K562 (cell line): ENCODE results near the gene LYRM7. TPM values are rescaled to one million over a fixed set of nuclear protein-coding genes. Genes with fewer than 3 reads are reported as not detected.

Source experiments
- ATAC-seq: fragments of 200-7000 bp; cut with Tn5 transposase; 3 replicates; pipeline ENCODE4 v1.9.1; 2020; ENCODE audit warnings: moderate library complexity
- BruUV-seq: library from RNA; stranded (reverse); fragments of 400-500 nt; replicated peaks from 2 replicates; lab custom pipeline; 2021; lab: Mats Ljungman, UMichigan
- CTCF ChIA-PET: fragments of 300-600 bp; formaldehyde crosslinking; extraction: SDS; loops from one replicate; lab custom pipeline; 2021; ENCODE audit warnings: low intra/inter-chr PET ratio; lab: Yijun Ruan, JAX
- POLR2A ChIA-PET: fragments of 300-600, 350-650 bp; sonication (Branson Sonifier 250); formaldehyde crosslinking; extraction: SDS; loops from one replicate; lab custom pipeline; 2021; ENCODE audit warnings: antibody characterized with exemption, inconsistent platforms; lab: Yijun Ruan, JAX
- DNase-seq, 4 experiments: peaks; one replicate each; pipeline versions ENCODE4 v3.0.0 to v3.0.0-alpha.2; 2011 to 2018; ENCODE audit warnings: low spot score in 3 of 4, mixed read lengths in 3 of 4; ENCODE audit errors: extremely low read depth in 1 of 4
- FAIRE-seq: peaks from 2 replicates; lab custom pipeline; 2011; peaks lifted over from hg19 to GRCh38; lab: Jason Lieb, UNC
- H2AFZ ChIP-seq: 2 replicates; pipeline ENCODE4 v1.6.0; 2011; ENCODE audit warnings: low read depth, low read length, control low read depth, inconsistent platforms
- H3K27ac ChIP-seq: fragments of 200-600 bp; 3 replicates; pipeline ENCODE4 v1.8.0; 2011; ENCODE audit warnings: low read depth, mild to moderate bottlenecking, control low read depth, inconsistent platforms, low read length, moderate library complexity, mixed read lengths; ENCODE audit errors: extremely low read depth
- H3K27me3 ChIP-seq, 2 experiments: fragments of 300-600 bp in 1 of 2; 2 replicates in 1 of 2; 3 replicates in 1 of 2; pipeline versions ENCODE4 v1.6.0 to v1.8.0; 2011; ENCODE audit warnings: inconsistent platforms in 2 of 2, low read length in 2 of 2, mild to moderate bottlenecking in 1 of 2, mixed read lengths in 1 of 2, moderate library complexity in 1 of 2; ENCODE audit not compliant: control insufficient read depth in 2 of 2, insufficient read depth in 2 of 2
- H3K36me3 ChIP-seq: fragments of 300-600 bp; 3 replicates; pipeline ENCODE4 v1.8.0; 2011; ENCODE audit warnings: mild to moderate bottlenecking, low read length, inconsistent platforms; ENCODE audit not compliant: control insufficient read depth, insufficient read depth
- H3K4me1 ChIP-seq, 2 experiments: fragments of 200-600 bp in 1 of 2; replicated peaks in 1 of 2; 2 replicates in 1 of 2; 3 replicates in 1 of 2; pipeline versions ENCODE4 v1.5.1 to v1.8.0; 2011; ENCODE audit warnings: inconsistent platforms in 2 of 2, low read length in 2 of 2, mild to moderate bottlenecking in 1 of 2, mixed read lengths in 1 of 2, moderate library complexity in 1 of 2; ENCODE audit not compliant: control insufficient read depth in 2 of 2, insufficient read depth in 2 of 2
- H3K4me2 ChIP-seq: 2 replicates; pipeline ENCODE4 v1.6.1; 2011; ENCODE audit warnings: low read length, control low read depth, inconsistent platforms, mixed read lengths; ENCODE audit not compliant: insufficient read depth
- H3K4me3 ChIP-seq: fragments of 200-600 bp; sonication (generic), shearing (Covaris generic); 2 replicates; pipeline ENCODE4 v1.5.1; 2016; ENCODE audit warnings: control low read depth, inconsistent platforms
- H3K79me2 ChIP-seq: fragments of 200-600 bp; 3 replicates; pipeline ENCODE4 v1.8.0; 2011; ENCODE audit warnings: low read length, inconsistent platforms; ENCODE audit not compliant: control insufficient read depth, insufficient read depth
- H3K9ac ChIP-seq, 2 experiments: 2 replicates each; pipeline versions ENCODE4 v1.6.0 to v1.6.1; 2011; ENCODE audit warnings: low read depth in 2 of 2, low read length in 2 of 2, control low read depth in 1 of 2, inconsistent platforms in 1 of 2, mild to moderate bottlenecking in 1 of 2, mixed read lengths in 1 of 2; ENCODE audit not compliant: insufficient read depth in 1 of 2
- H3K9me1 ChIP-seq: one replicate; pipeline ENCODE4 v1.6.0; 2011; ENCODE audit warnings: inconsistent platforms, mild to moderate bottlenecking, low read length, moderate library complexity; ENCODE audit not compliant: control insufficient read depth, insufficient read depth
- H3K9me3 ChIP-seq: replicated peaks from 2 replicates; pipeline ENCODE4 v1.5.1; 2011; ENCODE audit warnings: low read depth, low read length, inconsistent platforms; ENCODE audit not compliant: control insufficient read depth, insufficient read depth
- H4K20me1 ChIP-seq: replicated peaks from 2 replicates; pipeline ENCODE4 v1.6.1; 2011; ENCODE audit warnings: low read length, inconsistent platforms, mixed read lengths; ENCODE audit not compliant: control insufficient read depth, insufficient read depth
- DMBX1 ChIP-seq: fragments of 250-450 bp; sonication (Bioruptor Pico); IDR thresholded peaks from 2 replicates; pipeline ENCODE4 v1.8.0; 2022; ENCODE audit warnings: inconsistent platforms, mild to moderate bottlenecking, moderate library complexity, borderline replicate concordance
- EP300 ChIP-seq: IDR thresholded peaks from 2 replicates; pipeline ENCODE4 v1.6.1; 2012; ENCODE audit warnings: low read length, improper control_type of control experiment
- ETV5 ChIP-seq: sonication (generic); formaldehyde crosslinking; IDR thresholded peaks from 2 replicates; pipeline ENCODE4 v1.4.0; 2020; ENCODE audit warnings: low read depth, mild to moderate bottlenecking, missing genetic modification reagents
- FOXO4 ChIP-seq: fragments of 450-650 bp; formaldehyde crosslinking; IDR thresholded peaks from 2 replicates; pipeline ENCODE4 v1.4.0; 2020; ENCODE audit warnings: mild to moderate bottlenecking, moderate library complexity
- GATA2 ChIP-seq: sonication (generic); formaldehyde crosslinking; IDR thresholded peaks from 2 replicates; pipeline ENCODE4 v1.4.0; 2020; ENCODE audit warnings: mild to moderate bottlenecking, missing genetic modification reagents
- HDAC8 ChIP-seq: fragments of 450-650 bp; IDR thresholded peaks from 2 replicates; pipeline ENCODE4 v1.6.1; 2016; ENCODE audit warnings: mild to moderate bottlenecking, missing genetic modification characterization, moderate library complexity, missing compliant biosample characterization
- HSF4 ChIP-seq: fragments of 250-450 bp; sonication (Bioruptor Pico); IDR thresholded peaks from 2 replicates; pipeline ENCODE4 v2.1.2; 2022; ENCODE audit warnings: mild to moderate bottlenecking, moderate library complexity, borderline replicate concordance
- MAZ ChIP-seq, 2 experiments: fragments of 450-650 bp in 1 of 2; sonication (generic) in 1 of 2; formaldehyde crosslinking; IDR thresholded peaks in 1 of 2; conservative IDR thresholded peaks in 1 of 2; 2 replicates each; pipeline versions ENCODE4 v1.4.0 to v1.5.0; 2020; ENCODE audit warnings: mild to moderate bottlenecking in 1 of 2, missing genetic modification reagents in 1 of 2
- NFE2L1 ChIP-seq: fragments of 450-650 bp; IDR thresholded peaks from 2 replicates; pipeline ENCODE4 v1.6.1; 2016; ENCODE audit warnings: missing genetic modification characterization, low read depth, mild to moderate bottlenecking, missing compliant biosample characterization, moderate library complexity, borderline replicate concordance
- NFIX ChIP-seq: fragments of 250-450 bp; sonication (Bioruptor Pico); IDR thresholded peaks from 2 replicates; pipeline ENCODE4 v1.4.0; 2020; ENCODE audit warnings: low read depth, mild to moderate bottlenecking, moderate library complexity
- NONO ChIP-seq, 2 experiments: fragments of 200-400 bp in 1 of 2; fragments of 450-650 bp in 1 of 2; formaldehyde crosslinking in 1 of 2; IDR thresholded peaks; 2 replicates each; pipeline ENCODE4 v1.6.1; 2017; ENCODE audit warnings: low read depth in 2 of 2, mild to moderate bottlenecking in 2 of 2, moderate library complexity in 2 of 2, low read length in 1 of 2
- RBM15 ChIP-seq: fragments of 200-400 bp; formaldehyde crosslinking; IDR thresholded peaks from 2 replicates; pipeline ENCODE4 v1.6.1; 2018; ENCODE audit warnings: mild to moderate bottlenecking, low read length, moderate library complexity; ENCODE audit not compliant: insufficient read depth
- RBM25 ChIP-seq: fragments of 200-400 bp; formaldehyde crosslinking; IDR thresholded peaks from 2 replicates; pipeline ENCODE4 v1.6.1; 2018; ENCODE audit warnings: low read length, low read depth, moderate library complexity; ENCODE audit not compliant: severe bottlenecking
- SIRT6 ChIP-seq: IDR thresholded peaks from one replicate; pipeline ENCODE4 v1.6.1; 2012; ENCODE audit warnings: low read depth, mild to moderate bottlenecking, control low read depth, inconsistent platforms, low read length, moderate library complexity
- SREBF2 ChIP-seq: sonication (generic); formaldehyde crosslinking; IDR thresholded peaks from 2 replicates; pipeline ENCODE4 v1.4.0; 2020; ENCODE audit warnings: mild to moderate bottlenecking, missing genetic modification reagents
- ZBTB2 ChIP-seq: fragments of 450-650 bp; IDR thresholded peaks from 2 replicates; pipeline ENCODE4 v1.6.1; 2016; ENCODE audit warnings: antibody characterized with exemption
- ZNF79 ChIP-seq: fragments of 250-450 bp; sonication (Bioruptor Pico); IDR thresholded peaks from 2 replicates; pipeline ENCODE4 v1.4.0; 2020; ENCODE audit warnings: low read depth, mild to moderate bottlenecking, moderate library complexity
- in situ Hi-C: fragments of 300-500 bp; cut with MboI; formaldehyde crosslinking; loops from 4 replicates; pipeline ENCODE4 v1.15.0; 2018; ENCODE audit warnings: inconsistent platforms, mixed read lengths
- intact Hi-C: fragments of 100-400 bp; cut with micrococcal nuclease; formaldehyde crosslinking; loops from 2 replicates; pipeline ENCODE4 v1.14.2; 2022
- polyA plus RNA-seq, 8 experiments: library from polyadenylated mRNA; depleted of rRNA in 4 of 8; stranded (reverse) in 5 of 8; unstranded in 3 of 8; fragments of >200 nt; fragmentation: Nextera tagmentation in 2 of 8; fragmentation: Illumina TruSeq in 1 of 8; extraction: Ambion mirVana in 2 of 8; extraction: Trizol in 1 of 8; gene quantifications; 2 replicates each; pipeline versions ENCODE4 v1.2.1 to v1.2.3, GENCODE V29; 2011 to 2014; ENCODE audit warnings: inconsistent platforms in 1 of 8, missing spikeins in 1 of 8
- total RNA-seq, 7 experiments: library from RNA; depleted of rRNA in 6 of 7; stranded (reverse); fragments of >200 nt in 6 of 7; fragmentation: Illumina TruSeq in 2 of 7; extraction: Trizol in 2 of 7; gene quantifications; 2 replicates each; pipeline versions ENCODE4 v1.2.1 to v1.2.3, GENCODE V29; 2011 to 2021; ENCODE audit warnings: low replicate concordance in 1 of 7
- TF ChIP-seq, protein P1 (sequence below), 2 experiments: fragments of 450-650 bp in 1 of 2; sonication (generic) in 1 of 2; formaldehyde crosslinking; conservative IDR thresholded peaks; 2 replicates each; pipeline versions ENCODE4 v1.4.0 to v1.8.1; 2020 to 2022; ENCODE audit warnings: mild to moderate bottlenecking in 1 of 2, missing genetic modification reagents in 1 of 2

The LYRM7 gene
- total and polyA plus RNA-seq, 9 of the 15 experiments (the other 6 are each of a cell fraction or from before 2014, with no cell fraction given), result 16.2 to 70.1 (median 33.3) TPM

GRCh38 chr5:131195696-131196095, 25.0 kb downstream of the LYRM7 start:
- Histone ChIP-seq H3K4me2 (no peak overlapping the region), H3K9ac (no peak overlapping the region), H3K9me3 (no peaks in the 10 kb centered on the region), H3K4me1 (no peaks in the 10 kb centered on the region; a peak in 1 of 5 replicates), H2AFZ (no peak overlapping the region), H3K79me2 (no peaks in the 10 kb centered on the region), H3K36me3 (peaks cover 39% of the 10 kb centered on the region), H3K9me1 (no peaks in the 10 kb centered on the region), H3K4me3 (no peak overlapping the region), H3K27me3 (no peaks in the 10 kb centered on the region), H3K27ac (no peak overlapping the region), H4K20me1 (no peaks in the 10 kb centered on the region)
- DNase-seq, result no peak
- TF ChIP-seq HSF4 (CRISPR knock-in tag), result no peak
- no peak for TF ChIP-seq NFIX (CRISPR knock-in tag)
- no peak for TF ChIP-seq SIRT6
- no peak for TF ChIP-seq MAZ (CRISPR knock-in tag; conservative IDR thresholded peaks at IDR 0.05 in 1 of 2, IDR thresholded peaks at IDR 0.05 in 1 of 2)
- TF ChIP-seq ZBTB2, result no peak
- TF ChIP-seq SREBF2 (CRISPR knock-in tag), result no peak
- TF ChIP-seq ZNF79 (CRISPR knock-in tag), result no peak
- TF ChIP-seq RBM15, result no peak
- no peak for TF ChIP-seq RBM25
- TF ChIP-seq FOXO4, result no peak
- no peak for TF ChIP-seq ETV5
- TF ChIP-seq NONO (IDR thresholded peaks at IDR 0.05; ENCODE audit: low read depth in 2 of 2, low read length in 1 of 2), result no peak
- no peak for TF ChIP-seq GATA2
- TF ChIP-seq EP300, result no peak
- TF ChIP-seq HDAC8 (tag), result no peak
- no peak for TF ChIP-seq DMBX1 (CRISPR knock-in tag)
- no peak for TF ChIP-seq NFE2L1 (tag)
- TF ChIP-seq, protein P1, sequence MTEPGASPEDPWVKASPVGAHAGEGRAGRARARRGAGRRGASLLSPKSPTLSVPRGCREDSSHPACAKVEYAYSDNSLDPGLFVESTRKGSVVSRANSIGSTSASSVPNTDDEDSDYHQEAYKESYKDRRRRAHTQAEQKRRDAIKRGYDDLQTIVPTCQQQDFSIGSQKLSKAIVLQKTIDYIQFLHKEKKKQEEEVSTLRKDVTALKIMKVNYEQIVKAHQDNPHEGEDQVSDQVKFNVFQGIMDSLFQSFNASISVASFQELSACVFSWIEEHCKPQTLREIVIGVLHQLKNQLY (CRISPR knock-in tag; conservative IDR thresholded peaks at IDR 0.05), result no peak
- CTCF ChIA-PET, result no interaction called here
- FAIRE-seq, result no peak
- BruUV-seq, result no TSS peak
- POLR2A ChIA-PET, result interaction anchor here (0.8 to 1.1 kb wide), 3 partner anchors 11 to 187 kb away, joined by 3 to 5 read pairs (median 3); no protein-coding TSS in a partner anchor
- intact Hi-C loops (no loop called here), in situ Hi-C loops (no loop called here)
- ATAC-seq, result peak; percentile 32; the same call in 1 of the 3 replicates
